CD14-positive monocyte (primary cell): ENCODE measurements around the gene TRIM65. TPM values are rescaled to one million over a fixed set of nuclear protein-coding genes. Genes with fewer than 3 reads are reported as not detected.

ENCODE experiments used
- DNase-seq, 3 donors: peaks; one replicate each; pipeline ENCODE4 v3.0.0-alpha.2; 2011 to 2022
- H2AFZ ChIP-seq: 2 replicates; pipeline ENCODE4 v1.6.0; 2012; ENCODE audit warnings: mild to moderate bottlenecking, low read depth, low read length, inconsistent platforms; ENCODE audit not compliant: insufficient read depth, poor library complexity, severe bottlenecking
- H3K27ac ChIP-seq, 2 donors: 1 replicate in 1 of 2; 2 replicates in 1 of 2; pipeline ENCODE4 v1.5.1; 2012 to 2013; ENCODE audit warnings: low read length in 2 of 2, control low read depth in 1 of 2, inconsistent platforms in 1 of 2, low read depth in 1 of 2, mild to moderate bottlenecking in 1 of 2
- H3K27me3 ChIP-seq, 2 donors: one replicate each; pipeline versions ENCODE4 v1.6.0 to v1.6.1; 2011 to 2013; ENCODE audit warnings: low read length in 2 of 2; ENCODE audit not compliant: control insufficient read depth in 2 of 2, insufficient read depth in 2 of 2
- H3K36me3 ChIP-seq, 2 donors: replicated peaks in 1 of 2; 1 replicate in 1 of 2; 2 replicates in 1 of 2; pipeline versions ENCODE4 v1.5.1 to v1.6.1; 2012 to 2013; ENCODE audit warnings: low read length in 2 of 2, control low read depth in 1 of 2, inconsistent platforms in 1 of 2, mild to moderate bottlenecking in 1 of 2; ENCODE audit not compliant: insufficient read depth in 2 of 2, control insufficient read depth in 1 of 2
- H3K4me1 ChIP-seq, 2 donors: 1 replicate in 1 of 2; 2 replicates in 1 of 2; pipeline versions ENCODE4 v1.5.1 to v1.6.1; 2012 to 2013; ENCODE audit warnings: low read length in 2 of 2, control low read depth in 1 of 2, inconsistent platforms in 1 of 2, mild to moderate bottlenecking in 1 of 2, moderate library complexity in 1 of 2; ENCODE audit not compliant: insufficient read depth in 2 of 2, control insufficient read depth in 1 of 2
- H3K4me2 ChIP-seq: replicated peaks from 2 replicates; pipeline ENCODE3; 2012; ENCODE audit warnings: low read length, moderate library complexity, mild to moderate bottlenecking; ENCODE audit not compliant: poor library complexity, severe bottlenecking; ENCODE audit errors: extremely low read depth
- H3K4me3 ChIP-seq, 3 experiments: fragments of 200-600 bp in 1 of 3; sonication (generic) in 1 of 3; replicated peaks in 1 of 3; 1 replicate in 2 of 3; 2 replicates in 1 of 3; pipeline ENCODE4 v1.5.1; 2011 to 2013; ENCODE audit warnings: low read length in 3 of 3, mild to moderate bottlenecking in 3 of 3, control low read depth in 2 of 3, low read depth in 2 of 3, inconsistent platforms in 1 of 3, moderate library complexity in 1 of 3
- H3K79me2 ChIP-seq: 2 replicates; pipeline ENCODE4 v1.6.0; 2012; ENCODE audit warnings: mild to moderate bottlenecking, control low read depth, inconsistent platforms, low read length, moderate library complexity; ENCODE audit not compliant: insufficient read depth
- H3K9ac ChIP-seq: 2 replicates; pipeline ENCODE4 v1.6.0; 2017; ENCODE audit warnings: low read length, mild to moderate bottlenecking; ENCODE audit not compliant: insufficient read depth, poor library complexity, severe bottlenecking
- H3K9me3 ChIP-seq, 2 donors: replicated peaks in 1 of 2; 1 replicate in 1 of 2; 2 replicates in 1 of 2; pipeline versions ENCODE4 v1.5.1 to v1.6.1; 2012 to 2013; ENCODE audit warnings: low read length in 2 of 2, control low read depth in 1 of 2; ENCODE audit not compliant: control insufficient read depth in 1 of 2, insufficient read depth in 1 of 2
- H4K20me1 ChIP-seq: 2 replicates; pipeline ENCODE4 v1.6.0; 2012; ENCODE audit warnings: mild to moderate bottlenecking, low read length, control low read depth, moderate library complexity; ENCODE audit not compliant: insufficient read depth
- H3K27ac Mint-ChIP-seq, 7 donors: one replicate each; pipeline ENCODE4 v1.8.0; 2020; ENCODE audit warnings: mild to moderate bottlenecking in 7 of 7, mixed read lengths in 7 of 7, moderate library complexity in 6 of 7, inconsistent platforms in 2 of 7
- H3K27me3 Mint-ChIP-seq, 3 donors: one replicate each; pipeline ENCODE4 v1.8.0; 2021 to 2022; ENCODE audit warnings: low read depth in 3 of 3, mild to moderate bottlenecking in 3 of 3, mixed read lengths in 3 of 3, moderate library complexity in 3 of 3, inconsistent platforms in 1 of 3
- H3K36me3 Mint-ChIP-seq, 2 donors: one replicate each; pipeline ENCODE4 v1.8.0; 2020; ENCODE audit warnings: mixed read lengths in 2 of 2, inconsistent platforms in 1 of 2, mild to moderate bottlenecking in 1 of 2
- H3K4me1 Mint-ChIP-seq: one replicate; pipeline ENCODE4 v1.8.0; 2020; ENCODE audit warnings: mild to moderate bottlenecking, mixed read lengths
- H3K4me3 Mint-ChIP-seq, 2 donors: one replicate each; pipeline ENCODE4 v1.8.0; 2020; ENCODE audit warnings: mild to moderate bottlenecking in 2 of 2, mixed read lengths in 2 of 2, moderate library complexity in 1 of 2
- H3K9me3 Mint-ChIP-seq, 7 donors: one replicate each; pipeline ENCODE4 v1.8.0; 2020 to 2022; ENCODE audit warnings: mixed read lengths in 7 of 7, mild to moderate bottlenecking in 6 of 7, moderate library complexity in 6 of 7, inconsistent platforms in 2 of 7
- CTCF ChIP-seq: fragments of 200-600 bp; IDR thresholded peaks from one replicate; pipeline ENCODE4 v1.8.0; 2022; ENCODE audit warnings: antibody characterized with exemption, mild to moderate bottlenecking
- WGBS: methylation state at CpG from one replicate; pipeline ENCODE4 v1.1.5; 2013; ENCODE audit warnings: missing lambda C conversion rate; ENCODE audit not compliant: insufficient coverage; 5-methylcytosine and 5-hydroxymethylcytosine counted together
- intact Hi-C, 2 donors: fragments of 100-400 bp; cut with micrococcal nuclease; formaldehyde crosslinking; loops; one replicate each; pipeline versions ENCODE4 v1.15.0 to v1.15.1; 2023
- polyA plus RNA-seq, 3 donors: library from polyadenylated mRNA; depleted of rRNA in 1 of 3; unstranded in 2 of 3; stranded (reverse) in 1 of 3; fragments of 300-500 nt in 2 of 3; fragments of >200 nt in 1 of 3; fragmentation: Illumina TruSeq in 2 of 3; gene quantifications; 1 replicate in 2 of 3; 2 replicates in 1 of 3; pipeline ENCODE4 v1.2.3, GENCODE V29; 2012 to 2021

TRIM65 gene
- polyA plus RNA-seq, 3 donors = 5.6 to 10.4 (median 5.9) TPM

DNA sequence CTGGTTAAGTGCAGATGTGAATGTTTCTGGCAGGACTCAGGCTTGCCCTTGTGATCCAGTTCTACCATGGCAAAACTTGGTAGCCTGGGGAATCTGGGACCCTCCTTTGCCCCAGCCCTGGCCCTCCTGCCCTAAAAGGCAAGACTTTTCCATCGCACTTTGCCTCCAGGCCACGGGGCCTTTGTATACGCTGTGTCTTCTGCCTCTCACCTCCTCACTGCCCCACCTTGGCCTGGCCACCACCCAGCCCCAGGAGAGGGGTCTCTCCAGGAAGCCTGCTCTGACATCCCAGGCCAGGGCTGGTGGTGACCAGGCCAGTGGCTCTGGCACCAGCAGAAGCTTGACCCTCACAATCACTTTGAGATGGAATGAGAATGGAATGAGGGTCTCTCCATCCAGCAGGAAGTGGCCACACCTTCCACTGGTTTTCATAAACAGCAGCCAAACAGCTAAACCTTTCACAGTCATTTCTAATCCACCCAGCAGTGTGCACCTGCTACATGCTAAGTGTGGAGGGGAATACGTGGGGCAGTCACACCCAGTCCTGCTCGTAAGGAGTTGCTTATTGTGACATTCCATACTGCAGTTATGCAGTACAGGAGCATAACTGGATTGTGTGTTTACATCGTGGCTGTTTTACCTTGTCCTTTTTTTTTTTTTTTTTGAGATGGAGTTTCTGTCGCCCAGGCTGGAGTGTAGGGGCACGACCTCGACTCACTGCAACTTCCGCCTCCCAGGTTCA is 9.6 kb upstream of the TRIM65 start:
- H3K36me3 ChIP-seq = peaks cover 10% of the 10 kb centered on the region in 2 donors
- H3K79me2 ChIP-seq = peaks cover 13% of the 10 kb centered on the region
- 85% methylated on average over 5 of the region's 10 CpGs for WGBS
- DNase-seq = no peak
- H3K4me3 Mint-ChIP-seq = no peak overlapping the region
- intact Hi-C loops = no loop called here
- no peak for TF ChIP-seq CTCF
- peak overlapping the region; percentile 88 for H2AFZ ChIP-seq
- peaks cover 6 to 9% of the 10 kb centered on the region in 2 donors for H3K36me3 Mint-ChIP-seq
- H3K4me1 ChIP-seq = peaks cover 19 to 23% of the 10 kb centered on the region in 2 donors
- no peak overlapping the region for H3K4me3 ChIP-seq
- H3K9ac ChIP-seq = no peak overlapping the region
- H3K4me2 ChIP-seq = peak overlapping the region; percentile 92
- H3K27me3 ChIP-seq = no peaks in the 10 kb centered on the region
- H3K27me3 Mint-ChIP-seq = peaks cover 0 to 1% (median 0%) of the 10 kb centered on the region in 3 donors
- peaks cover 15% of the 10 kb centered on the region for H3K4me1 Mint-ChIP-seq
- H3K9me3 ChIP-seq = no peaks in the 10 kb centered on the region
- H3K27ac ChIP-seq = no peak overlapping the region
- no peaks in the 10 kb centered on the region for H4K20me1 ChIP-seq
- H3K9me3 Mint-ChIP-seq = no peaks in the 10 kb centered on the region
- H3K27ac Mint-ChIP-seq = peak overlapping the region in 3 of 7 donors; percentile 21 to 42 (median 31)

DNA sequence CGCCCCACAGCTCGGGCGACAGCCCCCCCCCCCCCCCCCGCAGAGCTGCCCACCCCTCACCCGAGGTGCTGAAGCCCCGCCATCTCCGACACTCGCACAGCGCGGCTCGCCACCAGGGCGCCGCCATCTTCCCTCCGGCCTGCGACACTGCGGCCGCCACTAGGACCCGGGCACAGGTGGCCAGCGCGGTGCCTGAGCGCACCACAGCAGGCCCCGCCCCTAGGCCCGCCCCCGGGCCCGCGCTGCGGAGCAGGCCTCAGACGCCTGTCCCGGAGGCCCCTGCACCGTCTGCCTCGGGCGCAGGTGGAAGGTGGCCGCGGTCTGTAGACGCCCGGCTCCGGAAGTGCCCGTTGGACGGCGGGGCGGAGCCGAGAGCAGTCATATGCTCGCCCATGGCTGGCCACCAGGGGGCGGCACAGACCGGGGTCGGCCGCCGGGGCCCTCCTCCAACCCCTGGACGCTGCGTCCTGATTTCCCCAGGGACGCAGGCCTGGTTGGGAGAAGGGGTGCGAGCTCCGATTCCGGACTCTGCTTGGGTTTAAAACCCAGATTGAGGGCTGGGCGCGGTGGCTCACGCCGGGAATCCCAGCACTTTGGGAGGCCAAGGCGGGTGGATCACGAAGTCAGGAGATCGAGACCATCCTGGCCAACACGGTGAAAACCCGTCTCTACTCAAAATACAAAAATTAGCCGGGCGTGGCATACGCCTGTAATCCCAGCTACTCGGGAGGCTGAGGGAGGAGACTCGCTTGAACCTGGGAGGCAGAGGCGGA is 8.2 kb upstream of the TRIM65 start, which contains the start of gene MRPL38:
TSS of gene MRPL38 (minus strand) at position 136 of the 773 bp plus-strand sequence. CDS start at position 127, 9 bp downstream.
- H3K79me2 ChIP-seq = peaks cover 13% of the 10 kb centered on the region
- intact Hi-C loops = loop anchor here (1.0 to 5.0 kb wide), 3 partner anchors 37 to 100 kb away; partner anchors contain the start of gene FBF1 (in 1 of the 2)
- DNase-seq = peak; percentile 83 to 88 (median 86)
- H3K4me1 ChIP-seq = peaks cover 19 to 23% of the 10 kb centered on the region in 2 donors
- H3K27ac ChIP-seq = peak within 1 kb of the TSS; percentile 68 to 78
- under 1% methylated on average over 52 of the region's 69 CpGs for WGBS
- Mint-ChIP-seq H3K27me3 (peaks cover 0 to 1% (median under 1%) of the 10 kb centered on the region in 3 donors), H3K9me3 (no peaks in the 10 kb centered on the region), H3K36me3 (peaks cover 14 to 23% of the 10 kb centered on the region in 2 donors), H3K4me3 (peak within 1 kb of the TSS; percentile 90 to 93), H3K27ac (peak within 1 kb of the TSS; percentile 79 to 94 (median 89)), H3K4me1 (peaks cover 15% of the 10 kb centered on the region)
- H2AFZ ChIP-seq = peak within 1 kb of the TSS; percentile 88
- no peaks in the 10 kb centered on the region for H3K27me3 ChIP-seq
- peak; percentile 100 for TF ChIP-seq CTCF
- no peaks in the 10 kb centered on the region for H3K9me3 ChIP-seq
- H4K20me1 ChIP-seq = no peaks in the 10 kb centered on the region
- H3K4me2 ChIP-seq = peak within 1 kb of the TSS; percentile 92
- peaks cover 23 to 24% of the 10 kb centered on the region in 2 donors for H3K36me3 ChIP-seq
- H3K9ac ChIP-seq = peak within 1 kb of the TSS; percentile 84
- H3K4me3 ChIP-seq = peak within 1 kb of the TSS; percentile 80 to 87 (median 86)
